ENCODE data around the gene NPRL2. TPM values are rescaled to one million over a fixed set of nuclear protein-coding genes. Genes with fewer than 3 reads are reported as not detected.

NPRL2 gene
- total RNA-seq, 1 donor from 2014 or later = 11.0 TPM

DNA sequence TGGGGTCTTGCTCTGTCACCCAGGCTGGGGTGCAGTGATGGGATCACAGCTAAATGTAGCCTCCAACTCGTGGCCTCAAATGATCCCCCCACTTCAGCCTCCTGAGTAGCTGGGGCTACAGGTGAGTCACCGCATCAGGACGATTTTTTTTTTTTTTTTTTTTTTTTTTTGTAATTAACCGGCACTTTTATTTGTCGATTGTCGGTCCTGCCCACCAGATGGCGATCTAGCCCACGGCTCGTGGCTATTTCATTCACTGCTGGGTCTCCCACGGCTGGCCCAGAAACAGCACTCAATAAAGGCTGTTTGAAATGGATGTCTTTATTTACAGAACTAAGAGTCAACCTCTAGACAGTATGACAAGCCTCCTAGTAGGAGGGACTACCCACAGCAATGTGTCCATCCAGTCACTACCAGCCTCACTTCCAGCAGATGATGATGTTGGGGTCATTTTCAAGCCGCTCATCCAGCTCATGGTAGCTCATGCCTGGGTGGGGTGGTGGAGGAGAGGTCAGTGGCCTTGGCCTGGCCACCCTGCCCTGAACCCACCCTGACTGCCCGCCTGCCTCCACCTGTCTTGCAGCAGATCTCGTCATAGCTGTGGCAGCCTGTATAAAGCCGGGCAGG, 3.3 kb downstream of the NPRL2 start:
- no peak for ATAC-seq

- ATAC-seq = peak; percentile 46
Observed at GRCh38 chr3:50345586-50346234, 4.9 kb downstream of the NPRL2 start, which contains the start of gene ZMYND10. TSS of gene ZMYND10 (minus strand) at chr3:50345732. CDS start at chr3:50345579, 153 bp downstream.

DNA sequence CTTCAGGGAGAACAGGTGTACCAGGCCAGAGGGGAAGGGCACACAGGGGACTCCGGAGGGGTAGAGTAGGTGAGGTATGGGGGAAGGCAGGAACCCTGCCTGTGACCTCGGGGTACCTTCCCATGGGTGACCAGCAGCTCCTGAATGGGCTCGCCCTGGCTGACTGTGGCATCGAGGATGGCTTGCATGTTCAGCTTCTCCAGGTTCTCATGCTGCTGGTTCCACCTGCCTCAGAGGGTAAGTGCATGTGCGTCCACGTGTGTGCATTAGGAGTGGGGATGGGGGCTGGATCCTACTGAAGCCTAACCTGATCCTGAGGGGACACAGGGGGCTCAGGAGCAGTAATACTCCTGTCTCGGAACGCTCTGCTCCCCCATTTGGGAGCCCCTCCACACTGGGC, 5.6 kb downstream of the NPRL2 start:
- ATAC-seq = no peak

- ATAC-seq = no peak
Observed at GRCh38 chr3:50342813-50343633, 7.6 kb downstream of the NPRL2 start.

DNA sequence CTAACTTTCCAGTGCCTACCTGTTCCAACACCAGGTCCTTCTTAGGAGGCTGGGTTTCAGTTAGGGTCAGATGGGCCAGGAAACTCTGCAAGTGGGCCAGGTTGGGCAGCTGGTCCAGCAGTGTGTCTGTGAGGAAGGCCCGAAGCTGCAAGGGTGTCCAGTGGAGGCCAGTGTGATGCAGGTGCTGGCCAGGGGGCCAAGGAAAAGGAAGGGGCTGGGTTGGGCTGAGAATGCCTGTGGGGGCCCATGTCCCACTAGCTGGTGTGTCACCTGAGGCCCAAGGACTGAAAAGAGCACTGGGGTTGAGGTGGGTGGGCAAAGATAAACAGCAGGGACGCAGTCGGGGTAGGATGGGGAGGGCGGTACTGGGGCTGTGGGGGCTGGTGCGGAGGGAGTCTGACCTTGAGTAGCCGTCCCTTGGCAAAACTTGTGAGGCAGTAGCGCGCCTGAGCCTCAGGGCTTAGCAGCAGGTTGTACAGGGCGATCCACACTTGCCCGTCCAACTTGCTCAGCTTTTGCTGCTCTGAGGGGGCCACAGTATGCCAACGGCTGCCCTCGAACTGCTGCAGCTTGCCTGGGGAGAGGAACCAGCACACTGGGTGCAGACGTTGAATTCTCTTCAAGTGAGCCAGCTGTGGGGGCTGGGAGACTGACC, 8.5 kb downstream of the NPRL2 start:
- ATAC-seq = no peak

DNA sequence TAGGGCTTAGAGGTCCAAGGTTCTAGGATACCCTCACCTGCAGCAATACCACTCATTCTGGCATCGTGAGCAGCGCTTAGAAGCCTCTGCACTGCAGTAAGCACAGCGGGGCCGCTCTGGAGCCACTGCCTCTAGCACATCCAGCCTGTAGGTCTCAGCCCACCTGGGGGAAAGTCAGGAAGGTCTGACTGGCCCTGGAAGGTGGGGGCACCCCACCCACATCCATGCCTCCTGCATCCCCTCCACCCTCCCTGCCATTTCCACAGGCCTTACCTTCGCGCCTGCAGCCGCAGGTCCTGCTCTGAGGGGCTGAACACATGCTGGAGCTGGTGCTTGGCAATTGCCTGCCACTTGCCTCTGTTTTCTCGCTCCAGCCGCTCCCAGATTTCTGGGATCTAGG, 9.0 kb downstream of the NPRL2 start:
- ATAC-seq = no peak

DNA sequence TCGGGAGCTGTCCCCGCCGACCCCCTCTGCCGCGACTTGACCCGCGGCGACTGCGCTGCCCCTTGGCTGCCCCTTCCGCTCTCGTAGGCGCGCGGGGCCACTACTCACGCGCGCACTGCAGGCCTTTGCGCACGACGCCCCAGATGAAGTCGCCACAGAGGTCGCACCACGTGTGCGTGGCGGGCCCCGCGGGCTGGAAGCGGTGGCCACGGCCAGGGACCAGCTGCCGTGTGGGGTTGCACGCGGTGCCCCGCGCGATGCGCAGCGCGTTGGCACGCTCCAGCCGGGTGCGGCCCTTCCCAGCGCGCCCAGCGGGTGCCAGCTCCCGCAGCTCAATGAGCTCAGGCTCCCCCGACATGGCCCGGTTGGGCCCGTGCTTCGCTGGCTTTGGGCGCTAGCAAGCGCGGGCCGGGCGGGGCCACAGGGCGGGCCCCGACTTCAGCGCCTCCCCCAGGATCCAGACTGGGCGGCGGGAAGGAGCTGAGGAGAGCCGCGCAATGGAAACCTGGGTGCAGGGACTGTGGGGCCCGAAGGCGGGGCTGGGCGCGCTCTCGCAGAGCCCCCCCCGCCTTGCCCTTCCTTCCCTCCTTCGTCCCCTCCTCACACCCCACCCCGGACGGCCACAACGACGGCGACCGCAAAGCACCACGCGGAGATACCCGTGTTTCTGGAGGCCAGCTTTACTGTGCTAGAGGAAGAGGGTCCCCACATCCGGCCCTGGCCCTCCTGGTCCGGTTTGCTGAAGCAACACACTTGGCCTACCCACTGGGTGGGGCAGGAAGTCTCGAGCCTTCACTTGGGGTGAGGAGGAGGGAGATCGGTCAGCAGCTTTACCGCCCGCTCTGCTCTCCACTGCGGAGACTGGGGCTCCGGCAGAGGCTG, 9.9 kb downstream of the NPRL2 start, which contains the start of gene RASSF1:
RASSF1 (minus strand) TSS at position 389 of the 882 bp plus-strand sequence; CDS start at position 358, 31 bp downstream.
- peak; percentile 47 for ATAC-seq

DNA sequence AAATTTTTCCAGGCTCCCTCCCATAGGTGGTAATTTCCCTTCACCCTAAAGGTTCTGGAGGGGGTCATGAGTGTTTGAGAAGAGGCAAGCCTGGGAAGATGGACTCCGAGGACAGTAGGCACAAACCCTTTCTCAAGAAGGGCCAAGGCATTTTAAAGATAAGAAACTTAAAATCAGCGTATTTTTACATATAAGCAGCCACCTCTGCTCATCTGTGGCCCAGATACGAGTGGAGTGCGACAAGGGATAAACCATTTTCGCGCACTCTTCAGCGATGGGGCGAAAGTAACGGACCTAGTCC, 10.5 kb downstream of the NPRL2 start:
- ATAC-seq = no peak

DNA sequence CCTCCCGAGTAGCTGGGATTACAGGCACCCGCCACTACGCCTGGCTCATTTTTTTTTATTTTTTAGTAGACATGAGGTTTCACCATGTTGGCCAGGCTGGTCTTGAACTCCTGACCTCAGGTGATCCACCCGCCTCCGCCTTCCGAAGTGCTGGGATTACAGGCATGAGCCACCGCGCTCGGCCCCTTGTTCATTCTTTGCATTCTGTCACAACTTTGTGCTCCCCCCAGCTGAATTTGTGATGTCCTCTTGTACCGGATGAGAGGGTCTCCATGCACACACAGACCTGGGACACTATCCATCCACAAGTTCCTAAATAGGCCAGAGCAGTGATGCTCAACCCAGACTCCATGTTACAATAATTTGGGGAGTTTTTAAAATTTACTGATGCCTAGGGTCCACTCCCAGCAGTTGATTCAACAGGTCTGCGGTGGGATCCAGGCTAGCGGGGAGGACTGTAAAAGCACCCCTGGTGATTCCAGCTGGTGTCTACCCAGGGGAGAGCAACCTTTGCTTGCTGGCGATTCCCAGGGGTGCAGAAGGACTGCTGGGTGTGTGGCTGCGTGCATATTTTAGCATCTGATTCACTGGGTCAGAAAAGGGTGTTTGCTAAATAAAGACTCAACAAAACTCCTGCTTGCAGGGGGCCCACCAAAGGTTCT, 11.0 kb downstream of the NPRL2 start:
- ATAC-seq = no peak

GRCh38 chr3:50338965-50339364, 11.6 kb downstream of the NPRL2 start:
- no peak for ATAC-seq

DNA sequence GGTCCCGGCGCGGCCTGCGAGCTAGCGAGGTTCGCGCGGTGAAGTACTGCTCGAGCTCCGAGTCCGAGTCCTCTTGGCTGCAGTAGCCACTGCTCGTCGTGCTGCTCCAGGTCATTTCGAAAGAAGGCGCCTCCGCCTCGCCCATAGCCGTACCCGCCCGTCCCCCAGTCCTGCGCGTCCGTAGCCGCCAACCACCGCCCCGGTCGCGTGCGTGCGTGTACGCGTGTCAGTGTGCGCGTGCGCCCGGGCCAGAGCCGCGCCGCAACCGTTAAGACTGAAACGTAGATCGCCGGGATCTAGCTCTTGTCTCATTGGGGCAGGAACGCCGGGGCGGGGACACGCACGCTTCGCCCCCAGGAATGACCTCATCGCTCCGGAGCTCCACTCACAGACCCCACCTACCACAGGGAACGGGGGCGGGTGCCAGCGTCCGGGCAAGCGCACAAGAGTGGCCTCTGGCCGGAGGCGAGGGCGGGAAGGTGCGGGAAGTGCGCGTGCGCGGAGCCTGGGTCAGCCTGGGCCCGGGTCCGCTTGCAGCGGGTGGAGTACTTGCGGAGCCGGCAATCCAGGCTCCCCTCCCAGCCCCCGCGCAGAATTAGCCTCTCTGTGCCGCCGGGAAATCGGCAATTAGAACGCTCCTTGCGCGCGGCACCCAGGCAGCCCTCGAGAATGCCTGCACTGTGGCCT, 13.3 kb downstream of the NPRL2 start:
- peak; percentile 86 for ATAC-seq

DNA sequence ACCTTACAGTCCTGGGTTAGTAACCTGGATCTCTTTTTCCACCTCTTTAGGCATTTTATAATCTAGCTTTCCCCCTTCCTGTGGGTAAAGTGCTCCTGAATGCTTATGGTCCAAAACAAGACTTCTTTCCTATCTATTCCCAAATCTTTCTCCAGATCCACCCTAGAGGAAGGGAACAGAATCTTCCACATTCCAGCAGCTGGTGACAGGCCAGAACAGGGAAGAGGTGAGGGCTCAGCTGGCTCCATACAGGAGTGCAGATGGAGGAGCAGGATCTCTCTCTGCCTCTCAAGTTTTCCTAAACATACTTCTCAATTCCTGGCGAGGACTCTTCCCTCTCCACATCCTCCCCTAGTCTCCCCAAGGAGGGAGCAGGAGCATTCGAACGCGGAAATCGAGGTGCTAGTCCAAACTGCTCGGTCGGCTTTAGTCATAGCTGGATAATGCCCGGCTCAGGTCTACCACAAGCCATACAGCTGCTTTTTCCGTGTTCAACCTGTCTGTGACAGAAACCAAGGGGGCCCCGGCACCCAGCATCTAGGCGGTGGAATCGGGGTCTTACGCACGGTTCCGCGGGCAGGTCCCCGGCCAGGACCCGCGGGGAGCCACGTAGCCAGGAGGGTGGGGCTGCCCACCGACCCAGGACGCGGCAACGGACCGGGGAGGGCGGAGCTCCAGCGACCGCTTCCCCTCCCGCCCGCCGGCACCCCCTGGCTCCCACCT, 14.0 kb downstream of the NPRL2 start:
- peak; percentile 31 for ATAC-seq

DNA sequence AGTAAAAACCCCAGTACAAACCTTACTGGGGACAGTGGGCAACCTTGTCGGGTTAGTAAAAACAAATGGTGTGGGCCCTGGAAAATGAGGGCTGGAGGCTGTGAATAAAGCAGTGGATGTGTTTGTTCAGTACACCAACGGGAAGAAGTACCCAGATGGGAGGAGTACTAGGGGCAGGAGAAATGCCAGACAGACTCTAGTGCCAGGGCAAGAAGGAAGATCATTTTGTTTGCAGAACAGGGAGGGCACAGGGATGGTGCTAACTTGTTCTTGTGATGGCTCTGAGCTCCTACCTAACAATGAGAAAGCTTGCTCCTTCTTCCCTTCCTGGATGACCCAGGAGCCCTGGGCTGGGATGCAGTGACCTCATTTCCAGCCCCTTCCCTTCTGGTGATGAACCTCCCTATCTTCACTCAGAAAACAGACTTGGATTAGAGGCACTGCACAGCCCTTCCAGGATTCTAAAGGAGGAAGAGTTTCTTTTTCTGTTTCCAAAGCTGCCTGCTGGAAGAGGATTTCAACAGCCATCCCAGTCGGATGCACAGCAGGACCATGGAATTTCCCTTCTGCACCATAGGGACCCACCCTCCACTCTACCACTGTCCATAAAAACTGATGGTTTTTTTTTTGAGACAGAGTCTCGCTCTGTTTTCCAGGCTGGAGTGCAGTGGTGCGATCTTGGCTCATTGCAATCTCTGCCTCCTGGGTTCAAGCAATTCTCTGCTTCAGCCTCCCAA, 16.1 kb downstream of the NPRL2 start:
- no peak for ATAC-seq

- no peak for ATAC-seq
Observed at GRCh38 chr3:50333744-50334328, 16.7 kb downstream of the NPRL2 start.

DNA sequence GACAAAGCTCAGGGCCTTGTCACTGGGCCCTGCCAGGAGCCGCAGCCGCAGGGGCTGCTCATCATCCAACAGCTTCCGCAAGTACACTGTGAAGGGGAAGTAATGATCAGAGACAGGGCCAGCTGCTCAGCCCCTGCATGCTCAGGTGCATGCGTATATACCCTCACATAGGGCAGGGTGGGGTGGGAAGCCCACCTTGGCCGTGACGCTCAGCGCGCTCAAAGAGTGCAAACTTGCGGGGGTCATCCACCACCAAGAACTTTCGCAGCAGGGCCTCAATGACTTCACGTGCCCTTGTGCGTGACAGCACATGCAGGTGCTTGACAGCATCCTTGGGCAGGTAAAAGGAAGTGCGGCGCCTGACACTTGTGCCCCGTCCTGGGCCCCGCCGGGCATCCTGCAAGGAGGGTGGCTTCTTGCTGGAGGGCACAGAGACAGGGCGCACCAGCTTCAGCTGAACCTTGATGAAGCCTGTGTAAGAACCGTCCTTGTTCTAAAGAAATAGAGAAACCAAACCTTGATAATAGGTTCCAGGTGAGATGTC, 19.1 kb downstream of the NPRL2 start:
- ATAC-seq = no peak

DNA sequence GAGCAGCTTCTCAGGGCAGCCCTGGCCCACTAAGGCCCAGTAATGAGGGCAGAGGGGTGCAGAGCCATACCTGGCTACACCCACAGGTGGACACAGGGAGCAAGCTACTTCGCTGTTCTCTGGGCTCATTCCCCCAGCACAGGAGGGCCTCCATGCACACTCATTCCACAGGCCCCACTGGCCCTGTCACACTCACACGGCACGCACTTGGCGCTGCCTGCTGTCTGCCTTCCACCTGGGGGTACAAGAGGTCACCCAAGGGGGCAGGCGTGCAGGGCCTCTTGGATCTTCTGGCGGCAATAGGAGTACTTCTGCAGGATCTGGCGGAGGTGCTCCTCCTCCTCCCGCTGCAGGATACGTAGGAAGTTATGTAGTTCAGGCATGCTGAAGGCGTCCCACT, 20.2 kb downstream of the NPRL2 start:
- ATAC-seq = no peak

GRCh38 chr3:50327943-50328691, 22.5 kb downstream of the NPRL2 start, which contains the start of gene TUSC2:
TSS of gene TUSC2 (minus strand) at chr3:50328223. CDS start at chr3:50328099, 124 bp downstream.
- ATAC-seq = peak; percentile 89

- no peak for ATAC-seq
Observed at GRCh38 chr3:50327129-50327528, 23.4 kb downstream of the NPRL2 start.
